Mononuclear cell (primary cell): Measurements from ENCODE around the gene UBE2D4. TPM values are rescaled to one million over a fixed set of nuclear protein-coding genes. Genes with fewer than 3 reads are reported as not detected.

Source experiments
- H3K27me3 ChIP-seq: 2 replicates; pipeline ENCODE4 v1.6.0; 2011; ENCODE audit warnings: low read length, control low read depth; ENCODE audit not compliant: insufficient read depth
- H3K4me1 ChIP-seq: 2 replicates; pipeline ENCODE4 v1.5.1; 2011; ENCODE audit warnings: mild to moderate bottlenecking, low read length, control low read depth; ENCODE audit not compliant: insufficient read depth
- H3K4me3 ChIP-seq: 2 replicates; pipeline ENCODE4 v1.5.1; 2011; ENCODE audit warnings: mild to moderate bottlenecking, low read length, moderate library complexity
- H3K9me3 ChIP-seq: 2 replicates; pipeline ENCODE4 v1.5.1; 2011; ENCODE audit warnings: low read depth, mild to moderate bottlenecking, control low read depth, low read length
- total RNA-seq: library from RNA; depleted of rRNA; stranded (reverse); fragments of >200 nt; gene quantifications from one replicate; pipeline ENCODE4 v1.2.3, GENCODE V29; 2012

Gene UBE2D4
- total RNA-seq, 1 donor: 6.3 TPM

- H3K4me3 ChIP-seq: no peak overlapping the region
- no peaks in the 10 kb centered on the region for H3K9me3 ChIP-seq
- no peaks in the 10 kb centered on the region for H3K27me3 ChIP-seq
- H3K4me1 ChIP-seq: peaks cover 14% of the 10 kb centered on the region
These were observed 23.6 kb upstream of the UBE2D4 start for GRCh38 chr7:43902542-43903054.

- Histone ChIP-seq H3K4me3 (no peak overlapping the region), H3K9me3 (no peaks in the 10 kb centered on the region), H3K4me1 (peaks cover 14% of the 10 kb centered on the region), H3K27me3 (no peaks in the 10 kb centered on the region)
These were observed 21.6 kb upstream of the UBE2D4 start for GRCh38 chr7:43904533-43905208.

GRCh38 chr7:43905209-43905946, 20.9 kb upstream of the UBE2D4 start:
- no peaks in the 10 kb centered on the region for H3K9me3 ChIP-seq
- H3K4me3 ChIP-seq: peak overlapping the region; percentile 46
- no peaks in the 10 kb centered on the region for H3K27me3 ChIP-seq
- H3K4me1 ChIP-seq: peaks cover 14% of the 10 kb centered on the region

GRCh38 chr7:43905956-43906330, 20.3 kb upstream of the UBE2D4 start:
- peaks cover 14% of the 10 kb centered on the region for H3K4me1 ChIP-seq
- no peaks in the 10 kb centered on the region for H3K9me3 ChIP-seq
- no peaks in the 10 kb centered on the region for H3K27me3 ChIP-seq
- peak overlapping the region; percentile 46 for H3K4me3 ChIP-seq

- Histone ChIP-seq H3K4me3 (peak within 1 kb of the TSS; percentile 46), H3K4me1 (peaks cover 14% of the 10 kb centered on the region), H3K9me3 (no peaks in the 10 kb centered on the region), H3K27me3 (no peaks in the 10 kb centered on the region)
These were observed 19.8 kb upstream of the UBE2D4 start, which contains the start of gene URGCP for GRCh38 chr7:43906331-43907010. Gene URGCP (minus strand): TSS chr7:43906596. CDS start chr7:43906575, 21 bp downstream.

- Histone ChIP-seq H3K4me3 (no peak overlapping the region), H3K4me1 (no peaks in the 10 kb centered on the region), H3K9me3 (no peaks in the 10 kb centered on the region), H3K27me3 (no peaks in the 10 kb centered on the region)
These were observed 11.4 kb upstream of the UBE2D4 start for GRCh38 chr7:43914795-43915194.

GRCh38 chr7:43915907-43916306, 10.3 kb upstream of the UBE2D4 start:
- no peaks in the 10 kb centered on the region for H3K4me1 ChIP-seq
- H3K4me3 ChIP-seq: no peak overlapping the region
- H3K9me3 ChIP-seq: no peaks in the 10 kb centered on the region
- no peaks in the 10 kb centered on the region for H3K27me3 ChIP-seq

GRCh38 chr7:43921423-43921822, 4.8 kb upstream of the UBE2D4 start:
- no peaks in the 10 kb centered on the region for H3K27me3 ChIP-seq
- H3K4me1 ChIP-seq: peaks cover 17% of the 10 kb centered on the region
- no peak overlapping the region for H3K4me3 ChIP-seq
- no peaks in the 10 kb centered on the region for H3K9me3 ChIP-seq

GRCh38 chr7:43922726-43923125, 3.5 kb upstream of the UBE2D4 start:
- peaks cover 24% of the 10 kb centered on the region for H3K4me1 ChIP-seq
- no peaks in the 10 kb centered on the region for H3K27me3 ChIP-seq
- no peak overlapping the region for H3K4me3 ChIP-seq
- H3K9me3 ChIP-seq: no peaks in the 10 kb centered on the region

- H3K4me1 ChIP-seq: peaks cover 24% of the 10 kb centered on the region
- H3K27me3 ChIP-seq: no peaks in the 10 kb centered on the region
- peak overlapping the region; percentile 67 for H3K4me3 ChIP-seq
- no peaks in the 10 kb centered on the region for H3K9me3 ChIP-seq
These were observed 525 bp downstream of the UBE2D4 start for GRCh38 chr7:43926798-43927123.

GRCh38 chr7:43927810-43928209, 1.6 kb downstream of the UBE2D4 start:
- no peaks in the 10 kb centered on the region for H3K9me3 ChIP-seq
- peaks cover 24% of the 10 kb centered on the region for H3K4me1 ChIP-seq
- H3K27me3 ChIP-seq: no peaks in the 10 kb centered on the region
- no peak overlapping the region for H3K4me3 ChIP-seq

- Histone ChIP-seq H3K4me1 (peaks cover 20% of the 10 kb centered on the region), H3K4me3 (no peak overlapping the region), H3K27me3 (no peaks in the 10 kb centered on the region), H3K9me3 (no peaks in the 10 kb centered on the region)
These were observed 3.6 kb downstream of the UBE2D4 start for GRCh38 chr7:43929529-43930457.

GRCh38 chr7:43931346-43931745, 5.1 kb downstream of the UBE2D4 start:
- Histone ChIP-seq H3K9me3 (no peaks in the 10 kb centered on the region), H3K4me1 (peaks cover 7% of the 10 kb centered on the region), H3K4me3 (no peak overlapping the region), H3K27me3 (no peaks in the 10 kb centered on the region)

- no peaks in the 10 kb centered on the region for H3K27me3 ChIP-seq
- no peak overlapping the region for H3K4me3 ChIP-seq
- no peaks in the 10 kb centered on the region for H3K9me3 ChIP-seq
- no peaks in the 10 kb centered on the region for H3K4me1 ChIP-seq
These were observed 7.8 kb downstream of the UBE2D4 start for GRCh38 chr7:43933902-43934560.
